HG02798 (cell line): Measurements from ENCODE around the gene ZDHHC14.
"Not testable (repeated sequence)": the region's sequence is repeated elsewhere in the genome, so short reads cannot be mapped to it uniquely, and the experiment has no call there.

Experiments used
- ATAC-seq: cut with Tn5 transposase; IDR thresholded peaks from one replicate; pipeline ENCODE4 v1.9.1; 2021; ENCODE audit warnings: mild to moderate bottlenecking; ENCODE audit not compliant: unreplicated experiment, poor library complexity

Gene ZDHHC14

DNA sequence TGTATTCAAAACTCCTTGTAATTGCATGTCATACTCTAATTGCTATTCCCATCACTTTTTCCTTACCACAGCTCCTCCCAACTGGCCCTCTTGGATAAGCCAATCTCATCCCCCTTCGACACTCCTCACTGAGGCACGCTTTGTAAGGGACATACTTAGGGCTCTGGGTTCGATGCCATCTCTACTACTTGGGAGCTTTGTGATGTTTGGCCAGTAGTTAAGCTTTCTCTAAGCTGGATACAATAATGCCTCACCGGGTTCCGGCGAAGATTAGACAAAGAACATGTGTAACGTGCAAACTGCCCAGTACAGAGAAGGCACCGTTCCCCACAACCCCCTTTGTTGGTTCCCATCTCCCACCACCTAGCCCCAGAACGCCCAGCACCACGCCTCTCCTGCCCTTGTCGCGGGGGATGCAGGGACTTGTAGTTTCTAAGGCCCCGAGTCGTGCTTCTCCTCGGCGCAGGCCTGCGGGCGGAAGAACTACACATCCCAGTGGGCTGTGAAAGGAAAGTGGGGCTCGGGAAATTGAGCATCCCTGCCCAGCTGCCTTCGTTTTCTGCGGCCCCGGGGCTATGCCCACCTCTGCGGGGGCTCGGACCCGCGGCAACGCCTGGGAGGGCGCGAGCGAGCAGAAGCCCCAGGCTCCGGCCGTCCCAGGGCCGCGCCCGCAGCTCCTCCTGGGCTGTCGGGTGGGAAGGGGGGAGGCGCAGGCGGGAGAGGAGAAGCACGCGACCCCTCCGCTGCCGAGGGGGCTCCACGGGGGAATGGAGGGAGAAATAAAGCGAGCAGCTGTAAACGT is 1.1 kb upstream of the ZDHHC14 start:
- peak; percentile 79 for ATAC-seq

- no peak for ATAC-seq
Measured at GRCh38 chr6:157380458-157380778, 572 bp upstream of the ZDHHC14 start.

DNA sequence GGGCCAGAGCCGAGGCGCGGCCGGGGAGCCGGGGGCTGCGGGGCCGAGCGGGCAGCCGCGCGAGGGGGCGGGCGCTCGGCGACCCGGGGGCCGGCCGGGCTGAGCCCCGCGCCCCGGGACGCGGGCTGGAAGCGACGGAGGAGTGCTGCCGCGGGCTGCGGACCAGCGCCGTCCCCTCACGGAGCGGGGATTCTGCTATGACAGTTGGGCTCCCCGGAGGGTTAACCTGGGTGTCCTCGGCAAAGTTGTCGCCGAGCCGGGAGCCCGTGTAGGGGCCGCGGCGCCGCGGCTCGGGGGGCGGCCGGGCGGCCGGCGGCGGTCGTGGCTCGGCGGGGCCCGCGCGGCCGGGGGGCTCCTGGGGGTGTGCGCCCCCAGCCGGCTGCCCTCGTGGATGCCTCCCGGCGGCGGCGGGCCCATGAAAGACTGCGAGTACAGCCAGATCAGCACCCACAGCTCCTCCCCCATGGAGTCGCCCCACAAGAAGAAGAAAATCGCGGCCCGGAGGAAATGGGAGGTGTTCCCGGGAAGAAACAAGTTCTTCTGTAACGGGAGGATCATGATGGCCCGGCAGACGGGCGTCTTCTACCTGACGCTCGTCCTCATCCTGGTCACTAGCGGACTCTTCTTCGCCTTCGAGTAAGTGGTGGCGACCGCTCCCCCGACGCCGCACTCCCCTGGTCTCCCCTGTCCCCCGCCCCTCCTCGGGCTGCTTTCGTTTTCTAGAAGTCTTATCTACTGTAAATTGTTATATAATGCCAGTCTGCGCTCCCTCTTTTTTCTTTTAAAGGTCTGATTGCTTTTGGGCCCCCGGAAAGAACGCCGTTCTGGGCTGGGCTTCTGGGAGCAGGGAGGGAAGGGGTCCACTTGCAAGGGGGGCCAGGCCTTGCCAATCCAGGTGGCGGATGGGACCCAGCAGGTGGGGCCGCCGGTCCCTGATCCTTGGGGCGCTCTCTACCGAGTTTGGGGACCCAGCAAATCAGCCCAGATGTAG is 936 bp downstream of the ZDHHC14 start:
- peak; percentile 29 for ATAC-seq

- no peak for ATAC-seq
Measured at GRCh38 chr6:157382821-157383220, 1.8 kb downstream of the ZDHHC14 start.

- no peak for ATAC-seq
Measured at GRCh38 chr6:157383471-157383870, 2.5 kb downstream of the ZDHHC14 start.

DNA sequence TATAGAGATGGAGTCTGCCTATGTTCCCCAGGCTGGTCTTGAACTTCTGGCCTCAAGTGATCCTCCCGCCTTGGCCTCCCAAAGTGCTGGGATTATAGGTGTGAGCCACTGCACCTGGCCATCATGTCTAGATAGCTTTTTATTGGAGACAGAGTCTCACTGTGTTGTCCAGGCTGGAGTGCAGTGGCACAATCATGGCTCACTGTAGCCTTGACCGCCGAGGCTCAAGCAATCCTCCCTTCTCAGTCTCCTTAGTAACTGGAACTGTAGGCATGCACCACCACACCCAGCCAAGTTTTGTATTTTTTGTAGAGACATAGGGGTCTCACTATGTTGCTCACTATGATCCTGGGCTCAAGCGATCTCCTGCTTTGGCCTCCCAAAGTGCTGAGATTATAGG is 4.0 kb downstream of the ZDHHC14 start:
- not testable (repeated sequence) for ATAC-seq

- ATAC-seq, result no peak
Measured at GRCh38 chr6:157385482-157385881, 4.5 kb downstream of the ZDHHC14 start.

DNA sequence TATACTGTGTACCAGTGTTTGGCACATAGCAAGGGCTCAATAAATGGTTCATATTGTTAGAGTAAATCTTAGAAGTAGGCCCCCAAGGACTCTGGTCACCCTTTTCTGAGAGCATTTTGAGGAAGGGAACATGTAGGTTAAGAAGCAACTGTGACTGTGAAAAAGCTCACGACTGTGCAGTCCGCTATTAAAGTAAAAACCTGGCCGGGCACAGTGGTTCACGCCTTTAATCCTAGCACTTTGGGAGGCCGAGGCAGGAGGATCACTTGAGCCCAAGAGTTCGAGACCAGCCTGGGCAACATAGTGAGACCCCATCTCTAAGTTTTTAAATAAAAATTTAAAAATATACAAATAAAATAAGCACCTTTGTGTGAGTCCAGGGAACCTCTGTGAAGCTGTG is 5.0 kb downstream of the ZDHHC14 start:
- ATAC-seq, result no peak

GRCh38 chr6:157386454-157386853 is 5.5 kb downstream of the ZDHHC14 start:
- no peak for ATAC-seq

- ATAC-seq, result no peak
Measured at GRCh38 chr6:157388924-157389323, 7.9 kb downstream of the ZDHHC14 start.

DNA sequence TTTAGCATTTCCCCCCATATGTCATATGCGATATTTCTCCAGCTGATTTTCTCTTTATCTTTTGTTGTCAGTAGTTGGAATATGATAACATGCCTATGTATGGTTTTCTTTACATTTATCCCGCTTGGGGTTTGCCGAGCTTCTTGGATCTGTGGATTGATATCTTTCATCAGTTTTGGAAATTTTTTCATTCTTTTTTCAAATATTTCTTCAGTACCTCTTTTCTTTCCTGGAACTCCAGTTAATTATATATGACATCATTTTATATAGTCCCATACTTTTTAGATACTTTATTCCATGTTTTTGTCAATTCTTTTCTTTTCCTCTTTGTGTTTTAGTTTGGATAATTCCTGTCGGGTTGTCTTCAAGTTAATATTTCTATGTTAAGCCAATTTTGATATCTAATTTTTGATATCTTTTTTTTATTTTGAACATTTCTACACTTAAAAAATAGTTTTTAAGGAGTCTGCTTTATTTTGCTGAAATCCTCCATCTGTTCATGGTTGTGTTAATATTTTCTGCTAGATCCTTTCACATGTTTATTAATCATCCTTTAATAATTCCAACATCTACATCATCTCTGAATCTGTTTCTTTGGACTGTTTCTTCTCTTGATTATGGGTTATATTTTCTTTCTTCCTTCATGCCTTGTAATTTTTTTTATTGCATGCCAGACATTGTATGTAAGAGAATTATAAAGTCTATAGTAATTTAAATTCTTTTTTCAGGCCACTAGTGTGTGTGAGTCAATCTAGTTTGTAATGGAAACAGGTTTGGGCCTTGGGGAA is 9.5 kb downstream of the ZDHHC14 start:
- ATAC-seq, result no peak

DNA sequence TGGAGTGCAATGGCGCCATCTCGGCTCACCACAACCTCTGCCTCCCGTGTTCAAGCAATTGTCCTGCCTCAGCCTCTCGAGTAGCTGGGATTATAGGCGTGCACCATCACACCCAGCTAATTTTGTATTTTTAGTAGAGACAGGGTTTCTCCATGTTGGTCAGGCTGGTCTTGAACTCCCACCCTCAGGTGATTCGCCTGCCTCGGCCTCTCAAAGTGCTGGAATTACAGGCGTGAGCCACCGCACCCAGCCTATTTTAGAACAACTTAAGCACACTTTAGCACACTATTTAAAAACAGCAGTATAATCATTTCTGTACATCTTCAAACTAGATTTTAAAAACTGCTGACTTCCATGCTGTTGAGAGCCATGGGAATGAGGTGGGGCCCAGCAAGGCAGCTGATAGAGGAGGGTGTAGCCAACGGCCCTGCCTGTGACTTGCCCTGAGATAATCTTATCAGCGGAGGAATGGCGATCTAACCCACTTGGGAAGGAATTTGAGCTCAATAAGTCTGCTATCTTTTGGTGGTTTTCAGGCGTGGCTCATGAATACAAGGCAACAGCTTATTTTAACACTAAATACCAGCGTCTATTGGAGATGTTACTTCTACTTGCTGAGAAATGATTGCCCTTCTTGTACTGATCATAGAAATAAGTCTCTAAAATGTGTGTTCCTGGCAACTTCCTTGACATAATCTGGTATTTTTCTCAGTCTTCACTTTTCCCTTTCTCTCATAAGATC is 12.1 kb downstream of the ZDHHC14 start:
- no peak for ATAC-seq

DNA sequence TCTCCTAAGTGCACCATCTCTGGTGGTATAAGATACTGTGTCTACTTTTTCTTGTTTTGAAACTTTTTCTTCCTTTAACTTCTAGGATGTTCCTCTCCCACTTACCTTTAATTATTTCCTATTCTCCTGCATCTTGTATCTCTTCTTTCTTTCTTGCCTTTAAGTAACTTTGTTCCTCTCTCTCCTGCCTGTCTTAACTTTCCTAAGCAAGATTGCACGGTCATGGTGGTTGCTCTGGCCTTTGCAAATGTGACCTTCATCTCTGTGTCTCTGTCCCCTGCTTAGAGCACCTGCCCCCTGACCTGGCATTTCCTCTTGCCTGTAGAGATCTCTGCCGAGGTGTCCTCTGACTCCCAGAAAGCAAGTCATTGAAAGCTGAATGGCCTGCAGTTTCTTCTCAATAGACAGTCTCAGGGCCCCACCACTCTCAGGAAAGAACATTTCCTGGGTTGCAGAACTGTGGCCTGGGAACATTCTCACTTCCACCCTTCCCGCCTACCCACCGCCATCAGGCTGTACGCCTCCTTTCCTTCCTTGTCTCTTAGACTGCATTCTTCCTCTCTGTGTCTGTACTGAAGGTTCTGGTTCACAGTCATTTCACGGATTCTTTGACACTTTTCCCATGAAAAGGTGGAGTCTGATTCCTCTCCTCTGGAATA is 12.8 kb downstream of the ZDHHC14 start:
- no peak for ATAC-seq

- ATAC-seq, result not testable (repeated sequence)
Measured at GRCh38 chr6:157395199-157395598, 14.2 kb downstream of the ZDHHC14 start.

DNA sequence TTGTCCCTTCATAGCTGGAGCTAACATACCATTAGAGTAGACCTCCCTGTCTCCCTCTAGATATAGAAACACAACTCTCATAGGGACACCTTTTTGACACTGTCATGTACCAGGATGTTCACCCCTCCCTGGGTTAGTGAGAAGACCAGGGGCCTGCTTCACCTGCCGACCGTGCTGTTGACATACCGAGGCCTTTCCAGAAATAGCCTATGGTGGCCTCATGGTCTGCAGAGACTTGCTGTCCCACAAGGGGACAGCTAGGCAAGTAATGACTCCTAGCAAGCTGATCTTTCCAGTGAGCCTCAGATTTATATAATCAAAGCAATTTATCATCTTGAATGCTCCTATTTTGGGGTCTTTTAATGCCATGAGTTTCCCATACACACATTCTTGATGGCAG is 15.0 kb downstream of the ZDHHC14 start:
- no peak for ATAC-seq

- ATAC-seq, result no peak
Measured at GRCh38 chr6:157397660-157398059, 16.7 kb downstream of the ZDHHC14 start.

DNA sequence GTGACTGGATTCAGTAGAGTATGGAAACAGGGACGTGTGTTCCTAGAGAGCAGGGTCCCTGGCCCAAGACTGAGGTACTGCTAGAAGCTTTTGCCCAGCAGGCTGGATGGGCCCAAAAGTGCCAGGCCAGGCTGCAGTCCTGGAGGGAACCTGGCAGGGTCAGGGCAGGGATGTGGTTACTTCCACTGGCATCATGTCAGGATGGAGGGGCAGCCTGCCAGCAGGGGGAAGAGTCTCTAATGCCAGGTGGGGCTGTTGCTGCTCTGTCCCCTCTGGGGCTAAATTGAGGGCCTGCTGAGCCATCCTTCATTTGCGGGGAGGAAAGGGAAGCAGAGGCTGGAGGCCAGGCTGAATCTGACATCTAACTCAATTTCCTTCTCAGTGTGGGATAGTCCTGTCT is 17.2 kb downstream of the ZDHHC14 start:
- ATAC-seq, result no peak

- no peak for ATAC-seq
Measured at GRCh38 chr6:157400676-157401075, 19.7 kb downstream of the ZDHHC14 start.

DNA sequence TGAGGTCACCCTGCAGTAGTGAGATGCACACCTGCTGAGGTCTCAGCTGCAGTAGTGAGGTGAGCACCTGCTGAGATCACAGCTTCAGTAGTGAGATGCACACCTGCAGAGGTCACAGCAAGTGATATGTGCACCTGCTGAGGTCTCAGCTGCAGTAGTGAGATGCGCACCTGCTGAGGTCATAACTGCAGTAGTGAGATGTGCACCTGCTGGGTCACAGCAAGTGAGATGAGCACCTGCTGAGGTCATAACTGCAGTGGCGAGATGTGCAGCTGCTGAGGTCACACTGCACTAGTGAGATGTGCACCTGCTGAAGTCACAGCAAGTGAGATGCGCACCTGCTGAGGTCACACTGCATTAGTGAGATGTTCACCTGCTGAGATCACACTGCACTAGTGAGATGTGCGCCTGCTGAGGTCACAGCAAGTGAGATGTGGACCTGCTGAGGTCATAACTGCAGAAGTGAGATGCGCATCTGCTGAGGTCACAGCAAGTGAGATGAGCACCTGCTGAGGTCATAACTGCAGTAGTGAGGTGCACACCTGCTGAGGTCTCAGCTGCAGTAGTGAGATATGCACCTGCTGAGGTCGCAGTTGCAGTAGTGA is 20.8 kb downstream of the ZDHHC14 start:
- no peak for ATAC-seq
